Liver (tissue), 9 donors: ENCODE results near the gene DDA1. TPM values are rescaled to one million over a fixed set of nuclear protein-coding genes. Genes with fewer than 3 reads are reported as not detected.
A peak's percentile ranks its signal among the peaks of the same experiment; 100 is the strongest.

Experiments
- DNase-seq: peaks from one replicate; pipeline ENCODE4 v3.0.0-alpha.2; 2017; ENCODE audit warnings: low spot score
- H3K27ac ChIP-seq, 2 donors: one replicate each; pipeline ENCODE4 v1.7.0; 2013; ENCODE audit warnings: inconsistent platforms in 2 of 2, low read length in 2 of 2, control low read depth in 1 of 2, low read depth in 1 of 2, mild to moderate bottlenecking in 1 of 2
- H3K27me3 ChIP-seq, 4 donors: one replicate each; pipeline versions ENCODE4 v1.6.1 to v1.7.0; 2013; ENCODE audit warnings: low read length in 3 of 4, inconsistent platforms in 1 of 4, mild to moderate bottlenecking in 1 of 4, moderate library complexity in 1 of 4; ENCODE audit not compliant: control insufficient read depth in 4 of 4, insufficient read depth in 4 of 4
- H3K36me3 ChIP-seq, 4 donors: one replicate each; pipeline versions ENCODE4 v1.6.1 to v1.7.0; 2013; ENCODE audit warnings: low read length in 3 of 4, mild to moderate bottlenecking in 3 of 4, low read depth in 1 of 4, moderate library complexity in 1 of 4; ENCODE audit not compliant: control insufficient read depth in 4 of 4, insufficient read depth in 3 of 4
- H3K4me1 ChIP-seq, 4 donors: one replicate each; pipeline versions ENCODE4 v1.6.1 to v1.7.0; 2013; ENCODE audit warnings: low read length in 3 of 4, mild to moderate bottlenecking in 3 of 4, moderate library complexity in 1 of 4; ENCODE audit not compliant: control insufficient read depth in 4 of 4, insufficient read depth in 4 of 4
- H3K4me3 ChIP-seq, 3 donors: one replicate each; pipeline versions ENCODE4 v1.6.1 to v1.7.0; 2013; ENCODE audit warnings: low read length in 3 of 3, control low read depth in 1 of 3, low read depth in 1 of 3, mild to moderate bottlenecking in 1 of 3
- H3K9ac ChIP-seq, 2 donors: one replicate each; pipeline ENCODE4 v1.7.0; 2013; ENCODE audit warnings: low read length in 2 of 2, mild to moderate bottlenecking in 2 of 2, moderate library complexity in 2 of 2, control low read depth in 1 of 2, low read depth in 1 of 2
- H3K9me3 ChIP-seq, 4 donors: one replicate each; pipeline versions ENCODE4 v1.6.1 to v1.7.0; 2013; ENCODE audit warnings: low read length in 3 of 4; ENCODE audit not compliant: control insufficient read depth in 4 of 4
- EGR1 ChIP-seq, 2 donors: IDR thresholded peaks; 2 replicates each; pipeline ENCODE4 v1.6.1; 2016 to 2018; ENCODE audit warnings: antibody characterized with exemption in 2 of 2, low read depth in 2 of 2
- FOXA1 ChIP-seq: IDR thresholded peaks from 2 replicates; pipeline ENCODE4 v1.6.1; 2016; ENCODE audit warnings: antibody characterized with exemption
- FOXA2 ChIP-seq: IDR thresholded peaks from 2 replicates; pipeline ENCODE4 v1.6.1; 2016; ENCODE audit warnings: antibody characterized with exemption
- GABPA ChIP-seq, 2 donors: IDR thresholded peaks in 1 of 2; conservative IDR thresholded peaks in 1 of 2; 2 replicates each; pipeline ENCODE4 v1.6.1; 2016; ENCODE audit warnings: antibody characterized with exemption in 2 of 2, mild to moderate bottlenecking in 1 of 2, moderate library complexity in 1 of 2
- HNF4A ChIP-seq, 2 donors: conservative IDR thresholded peaks; 2 replicates each; pipeline ENCODE4 v1.6.1; 2016; ENCODE audit warnings: antibody characterized with exemption in 2 of 2, mild to moderate bottlenecking in 2 of 2
- HNF4G ChIP-seq: IDR thresholded peaks from 2 replicates; pipeline ENCODE4 v1.6.1; 2016; ENCODE audit warnings: antibody characterized with exemption
- JUND ChIP-seq, 2 donors: IDR thresholded peaks; 2 replicates each; pipeline ENCODE4 v1.6.1; 2016; ENCODE audit warnings: antibody characterized with exemption in 2 of 2
- NR2F2 ChIP-seq: IDR thresholded peaks from 2 replicates; pipeline ENCODE4 v1.6.1; 2016; ENCODE audit warnings: antibody characterized with exemption
- RAD21 ChIP-seq, 2 donors: IDR thresholded peaks; 2 replicates each; pipeline ENCODE4 v1.6.1; 2016; ENCODE audit warnings: antibody characterized with exemption in 2 of 2, mild to moderate bottlenecking in 2 of 2
- RXRA ChIP-seq, 2 donors: IDR thresholded peaks; 2 replicates each; pipeline ENCODE4 v1.6.1; 2017 to 2018; ENCODE audit warnings: antibody characterized with exemption in 2 of 2, mild to moderate bottlenecking in 1 of 2
- SP1 ChIP-seq: IDR thresholded peaks from 2 replicates; pipeline ENCODE4 v1.6.1; 2018; ENCODE audit warnings: antibody characterized with exemption, mild to moderate bottlenecking
- TAF1 ChIP-seq: conservative IDR thresholded peaks from 2 replicates; pipeline ENCODE4 v1.6.1; 2016; ENCODE audit warnings: antibody characterized with exemption, mild to moderate bottlenecking
- YY1 ChIP-seq: IDR thresholded peaks from 2 replicates; pipeline ENCODE4 v1.6.1; 2016; ENCODE audit warnings: antibody characterized with exemption, mild to moderate bottlenecking
- WGBS: extraction: QIAGEN DNeasy Blood & Tissue Kit; methylation state at CpG from one replicate; pipeline ENCODE4 v1.1.7; 2013; 5-methylcytosine and 5-hydroxymethylcytosine counted together
- polyA plus RNA-seq, 2 donors: library from polyadenylated mRNA; stranded (reverse) in 1 of 2; unstranded in 1 of 2; fragments of 200-250 nt in 1 of 2; fragments of >200 nt in 1 of 2; fragmentation: Nextera tagmentation in 1 of 2; extraction: Ambion mirVana in 1 of 2; gene quantifications; one replicate each; pipeline versions ENCODE4 v1.2.1 to v1.2.3, GENCODE V29; 2013 to 2015
- total RNA-seq, 2 donors: library from RNA; depleted of rRNA; stranded (reverse); fragments of >200 nt; gene quantifications; one replicate each; pipeline ENCODE4 v1.2.3, GENCODE V29; 2014
- TF ChIP-seq, protein P1 (sequence below): IDR thresholded peaks from 2 replicates; pipeline ENCODE4 v1.6.1; 2016; ENCODE audit warnings: antibody characterized with exemption
- TF ChIP-seq, protein P2 (sequence below): IDR thresholded peaks from 2 replicates; pipeline ENCODE4 v1.6.1; 2016; ENCODE audit warnings: antibody characterized with exemption
- TF ChIP-seq, protein P3 (sequence below): fragments of 150-350 bp; IDR thresholded peaks from 2 replicates; pipeline ENCODE4 v1.5.1; 2017; ENCODE audit warnings: improper control_type of control experiment, low read depth, low read length; ENCODE audit not compliant: missing input control
- TF ChIP-seq, protein P4 (sequence below): IDR thresholded peaks from 2 replicates; pipeline ENCODE4 v1.6.1; 2016; ENCODE audit warnings: antibody characterized with exemption
- TF ChIP-seq, protein P5 (sequence below): IDR thresholded peaks from 2 replicates; pipeline ENCODE4 v1.6.1; 2016; ENCODE audit warnings: antibody characterized with exemption, mild to moderate bottlenecking
- donor health status: healthy.
- donor health status: healthy.
- donor health status: healthy.
- donor health status: healthy.
- donor health status: healthy.

DDA1 gene
- total and polyA plus RNA-seq, 4 donors, result 7.9 to 37.9 (median 20.8) TPM

DNA sequence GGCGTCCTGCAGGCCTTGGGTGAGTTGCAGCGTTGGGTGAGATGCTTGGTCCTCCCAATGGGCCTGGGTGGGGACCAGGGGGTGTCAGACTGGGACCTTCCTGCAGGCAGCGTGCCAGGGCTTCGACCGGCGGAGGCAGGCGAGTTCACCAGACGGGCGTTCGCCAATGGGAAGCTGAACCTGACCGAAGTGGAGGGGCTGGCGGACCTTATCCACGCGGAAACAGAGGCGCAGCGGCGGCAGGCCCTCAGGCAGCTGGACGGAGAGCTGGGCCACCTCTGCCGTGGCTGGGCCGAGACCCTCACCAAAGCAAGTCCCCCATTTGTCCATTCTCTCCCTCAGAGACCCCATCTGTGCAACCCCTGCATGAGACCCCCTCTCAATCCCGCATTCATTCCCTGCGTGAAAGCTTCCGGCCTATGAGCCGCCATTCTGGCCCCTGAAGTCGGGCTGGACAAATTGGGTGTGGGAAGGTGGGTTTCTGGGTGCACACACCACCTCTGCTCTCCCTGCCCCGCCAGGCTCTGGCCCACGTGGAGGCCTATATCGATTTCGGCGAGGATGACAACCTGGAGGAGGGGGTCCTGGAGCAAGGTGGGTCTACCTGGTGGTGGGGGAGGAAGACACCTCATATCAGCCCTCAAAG, 29.2 kb downstream of the DDA1 start:
- TF ChIP-seq GABPA (IDR thresholded peaks at IDR 0.05 in 1 of 2, conservative IDR thresholded peaks at IDR 0.05 in 1 of 2) (no peak), YY1 (no peak), FOXA2 (no peak), SP1 (no peak)
- TF ChIP-seq, protein P1, sequence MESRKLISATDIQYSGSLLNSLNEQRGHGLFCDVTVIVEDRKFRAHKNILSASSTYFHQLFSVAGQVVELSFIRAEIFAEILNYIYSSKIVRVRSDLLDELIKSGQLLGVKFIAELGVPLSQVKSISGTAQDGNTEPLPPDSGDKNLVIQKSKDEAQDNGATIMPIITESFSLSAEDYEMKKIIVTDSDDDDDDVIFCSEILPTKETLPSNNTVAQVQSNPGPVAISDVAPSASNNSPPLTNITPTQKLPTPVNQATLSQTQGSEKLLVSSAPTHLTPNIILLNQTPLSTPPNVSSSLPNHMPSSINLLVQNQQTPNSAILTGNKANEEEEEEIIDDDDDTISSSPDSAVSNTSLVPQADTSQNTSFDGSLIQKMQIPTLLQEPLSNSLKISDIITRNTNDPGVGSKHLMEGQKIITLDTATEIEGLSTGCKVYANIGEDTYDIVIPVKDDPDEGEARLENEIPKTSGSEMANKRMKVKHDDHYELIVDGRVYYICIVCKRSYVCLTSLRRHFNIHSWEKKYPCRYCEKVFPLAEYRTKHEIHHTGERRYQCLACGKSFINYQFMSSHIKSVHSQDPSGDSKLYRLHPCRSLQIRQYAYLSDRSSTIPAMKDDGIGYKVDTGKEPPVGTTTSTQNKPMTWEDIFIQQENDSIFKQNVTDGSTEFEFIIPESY, result no peak
- WGBS, result 96% methylated on average over 30 of the region's 30 CpGs
- Histone ChIP-seq H3K9me3 (no peaks in the 10 kb centered on the region), H3K4me3 (peak overlapping the region in 1 of 3 donors; percentile 94), H3K27me3 (no peaks in the 10 kb centered on the region), H3K9ac (no peak overlapping the region), H3K4me1 (peaks cover 12 to 42% (median 29%) of the 10 kb centered on the region in 4 donors), H3K36me3 (no peaks in the 10 kb centered on the region), H3K27ac (no peak overlapping the region)
- DNase-seq, result no peak

DNA sequence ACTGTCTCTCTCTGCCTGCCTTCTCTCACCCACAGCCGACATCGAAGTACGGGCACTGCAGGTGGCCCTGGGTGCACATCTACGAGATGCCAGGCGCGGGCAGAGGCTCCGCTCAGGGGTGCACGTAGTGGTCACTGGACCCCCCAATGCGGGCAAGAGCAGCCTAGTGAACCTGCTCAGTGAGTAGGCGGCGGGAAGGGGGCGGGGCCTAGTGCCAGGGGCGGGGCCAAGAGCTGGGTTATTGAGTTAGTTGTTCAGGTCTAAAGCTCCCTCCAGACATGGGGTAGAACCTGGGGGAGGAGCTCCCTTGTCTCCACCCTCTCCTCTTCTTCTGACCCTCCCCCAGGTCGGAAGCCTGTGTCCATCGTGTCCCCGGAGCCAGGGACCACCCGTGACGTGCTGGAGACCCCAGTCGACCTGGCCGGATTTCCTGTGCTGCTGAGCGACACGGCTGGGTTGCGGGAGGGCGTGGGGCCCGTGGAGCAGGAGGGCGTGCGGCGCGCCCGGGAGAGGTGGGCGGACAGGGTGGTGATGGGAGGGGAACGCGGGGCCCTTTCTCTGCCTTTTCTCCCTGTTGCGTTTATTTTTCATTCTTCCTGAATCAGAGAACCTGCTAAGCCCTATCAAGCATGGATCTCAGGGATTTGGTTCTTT, 29.9 kb downstream of the DDA1 start:
- H3K9me3 ChIP-seq, result no peaks in the 10 kb centered on the region
- H3K27me3 ChIP-seq, result no peaks in the 10 kb centered on the region
- no peak overlapping the region for H3K4me3 ChIP-seq
- TF ChIP-seq JUND (IDR thresholded peaks at IDR 0.05) (no peak), FOXA1 (no peak), HNF4G (no peak), EGR1 (IDR thresholded peaks at IDR 0.05; ENCODE audit: low read depth in 2 of 2) (no peak), RAD21 (IDR thresholded peaks at IDR 0.05) (no peak), SP1 (no peak), RXRA (IDR thresholded peaks at IDR 0.05) (no peak), YY1 (no peak), GABPA (IDR thresholded peaks at IDR 0.05 in 1 of 2, conservative IDR thresholded peaks at IDR 0.05 in 1 of 2) (no peak), TAF1 (no peak), NR2F2 (no peak), FOXA2 (no peak), HNF4A (conservative IDR thresholded peaks at IDR 0.05) (no peak)
- TF ChIP-seq, protein P2, sequence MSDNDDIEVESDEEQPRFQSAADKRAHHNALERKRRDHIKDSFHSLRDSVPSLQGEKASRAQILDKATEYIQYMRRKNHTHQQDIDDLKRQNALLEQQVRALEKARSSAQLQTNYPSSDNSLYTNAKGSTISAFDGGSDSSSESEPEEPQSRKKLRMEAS, result no peak
- TF ChIP-seq, protein P3, sequence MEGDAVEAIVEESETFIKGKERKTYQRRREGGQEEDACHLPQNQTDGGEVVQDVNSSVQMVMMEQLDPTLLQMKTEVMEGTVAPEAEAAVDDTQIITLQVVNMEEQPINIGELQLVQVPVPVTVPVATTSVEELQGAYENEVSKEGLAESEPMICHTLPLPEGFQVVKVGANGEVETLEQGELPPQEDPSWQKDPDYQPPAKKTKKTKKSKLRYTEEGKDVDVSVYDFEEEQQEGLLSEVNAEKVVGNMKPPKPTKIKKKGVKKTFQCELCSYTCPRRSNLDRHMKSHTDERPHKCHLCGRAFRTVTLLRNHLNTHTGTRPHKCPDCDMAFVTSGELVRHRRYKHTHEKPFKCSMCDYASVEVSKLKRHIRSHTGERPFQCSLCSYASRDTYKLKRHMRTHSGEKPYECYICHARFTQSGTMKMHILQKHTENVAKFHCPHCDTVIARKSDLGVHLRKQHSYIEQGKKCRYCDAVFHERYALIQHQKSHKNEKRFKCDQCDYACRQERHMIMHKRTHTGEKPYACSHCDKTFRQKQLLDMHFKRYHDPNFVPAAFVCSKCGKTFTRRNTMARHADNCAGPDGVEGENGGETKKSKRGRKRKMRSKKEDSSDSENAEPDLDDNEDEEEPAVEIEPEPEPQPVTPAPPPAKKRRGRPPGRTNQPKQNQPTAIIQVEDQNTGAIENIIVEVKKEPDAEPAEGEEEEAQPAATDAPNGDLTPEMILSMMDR, result no peak
- TF ChIP-seq, protein P4, sequence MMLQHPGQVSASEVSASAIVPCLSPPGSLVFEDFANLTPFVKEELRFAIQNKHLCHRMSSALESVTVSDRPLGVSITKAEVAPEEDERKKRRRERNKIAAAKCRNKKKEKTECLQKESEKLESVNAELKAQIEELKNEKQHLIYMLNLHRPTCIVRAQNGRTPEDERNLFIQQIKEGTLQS, result no peak
- TF ChIP-seq, protein P1, result no peak
- TF ChIP-seq, protein P5, sequence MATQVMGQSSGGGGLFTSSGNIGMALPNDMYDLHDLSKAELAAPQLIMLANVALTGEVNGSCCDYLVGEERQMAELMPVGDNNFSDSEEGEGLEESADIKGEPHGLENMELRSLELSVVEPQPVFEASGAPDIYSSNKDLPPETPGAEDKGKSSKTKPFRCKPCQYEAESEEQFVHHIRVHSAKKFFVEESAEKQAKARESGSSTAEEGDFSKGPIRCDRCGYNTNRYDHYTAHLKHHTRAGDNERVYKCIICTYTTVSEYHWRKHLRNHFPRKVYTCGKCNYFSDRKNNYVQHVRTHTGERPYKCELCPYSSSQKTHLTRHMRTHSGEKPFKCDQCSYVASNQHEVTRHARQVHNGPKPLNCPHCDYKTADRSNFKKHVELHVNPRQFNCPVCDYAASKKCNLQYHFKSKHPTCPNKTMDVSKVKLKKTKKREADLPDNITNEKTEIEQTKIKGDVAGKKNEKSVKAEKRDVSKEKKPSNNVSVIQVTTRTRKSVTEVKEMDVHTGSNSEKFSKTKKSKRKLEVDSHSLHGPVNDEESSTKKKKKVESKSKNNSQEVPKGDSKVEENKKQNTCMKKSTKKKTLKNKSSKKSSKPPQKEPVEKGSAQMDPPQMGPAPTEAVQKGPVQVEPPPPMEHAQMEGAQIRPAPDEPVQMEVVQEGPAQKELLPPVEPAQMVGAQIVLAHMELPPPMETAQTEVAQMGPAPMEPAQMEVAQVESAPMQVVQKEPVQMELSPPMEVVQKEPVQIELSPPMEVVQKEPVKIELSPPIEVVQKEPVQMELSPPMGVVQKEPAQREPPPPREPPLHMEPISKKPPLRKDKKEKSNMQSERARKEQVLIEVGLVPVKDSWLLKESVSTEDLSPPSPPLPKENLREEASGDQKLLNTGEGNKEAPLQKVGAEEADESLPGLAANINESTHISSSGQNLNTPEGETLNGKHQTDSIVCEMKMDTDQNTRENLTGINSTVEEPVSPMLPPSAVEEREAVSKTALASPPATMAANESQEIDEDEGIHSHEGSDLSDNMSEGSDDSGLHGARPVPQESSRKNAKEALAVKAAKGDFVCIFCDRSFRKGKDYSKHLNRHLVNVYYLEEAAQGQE, result no peak
- no peak overlapping the region for H3K27ac ChIP-seq
- DNase-seq, result peak; percentile 61
- no peak overlapping the region for H3K9ac ChIP-seq
- H3K36me3 ChIP-seq, result peaks cover 0 to 3% (median 0%) of the 10 kb centered on the region in 4 donors
- H3K4me1 ChIP-seq, result peaks cover 9 to 36% (median 23%) of the 10 kb centered on the region in 4 donors
- WGBS, result 94% methylated on average over 34 of the region's 34 CpGs
